WERI-Rb-1 (cell line): ENCODE results near the gene BCAM.

Source experiments
- DNase-seq: peaks from one replicate; pipeline ENCODE4 v3.0.0-alpha.2; 2020
- H3K27ac ChIP-seq: fragments of 250-450 bp; sonication (Bioruptor Pico); 2 replicates; pipeline ENCODE4 v1.5.1; 2020; ENCODE audit warnings: mild to moderate bottlenecking, moderate library complexity
- H3K27me3 ChIP-seq: fragments of 250-450 bp; sonication (Bioruptor Pico); 2 replicates; pipeline ENCODE4 v1.5.1; 2021; ENCODE audit warnings: mild to moderate bottlenecking, low read depth, moderate library complexity; ENCODE audit not compliant: insufficient read depth, severe bottlenecking
- H3K36me3 ChIP-seq: fragments of 250-450 bp; sonication (Bioruptor Pico); 2 replicates; pipeline ENCODE4 v1.5.1; 2020; ENCODE audit warnings: mild to moderate bottlenecking, moderate library complexity
- H3K4me3 ChIP-seq: 2 replicates; pipeline ENCODE4 v1.5.1; 2011; ENCODE audit warnings: low read depth, mild to moderate bottlenecking, control low read depth, low read length
- H3K9me3 ChIP-seq: fragments of 250-450 bp; sonication (Bioruptor Pico); 2 replicates; pipeline ENCODE4 v1.5.1; 2021; ENCODE audit warnings: mild to moderate bottlenecking, moderate library complexity; ENCODE audit not compliant: severe bottlenecking
- CTCF ChIP-seq: IDR thresholded peaks from 2 replicates; pipeline ENCODE4 v1.5.1; 2011; ENCODE audit warnings: low read depth, mild to moderate bottlenecking, control low read depth, inconsistent platforms, low read length

The BCAM gene

GRCh38 chr19:44785993-44786392, 22.9 kb upstream of the BCAM start:
- DNase-seq = no peak
- Histone ChIP-seq H3K9me3 (no peaks in the 10 kb centered on the region), H3K27ac (no peak overlapping the region), H3K36me3 (no peaks in the 10 kb centered on the region), H3K4me3 (no peak overlapping the region), H3K27me3 (no peaks in the 10 kb centered on the region)
- no peak for TF ChIP-seq CTCF

- Histone ChIP-seq H3K9me3 (no peaks in the 10 kb centered on the region), H3K27ac (no peak overlapping the region), H3K27me3 (no peaks in the 10 kb centered on the region), H3K36me3 (no peaks in the 10 kb centered on the region), H3K4me3 (no peak overlapping the region)
- DNase-seq = no peak
- no peak for TF ChIP-seq CTCF
These were observed 19.9 kb upstream of the BCAM start for GRCh38 chr19:44788971-44789370.

GRCh38 chr19:44789943-44790483, 18.9 kb upstream of the BCAM start:
- no peaks in the 10 kb centered on the region for H3K27me3 ChIP-seq
- no peaks in the 10 kb centered on the region for H3K36me3 ChIP-seq
- H3K27ac ChIP-seq = no peak overlapping the region
- no peak for DNase-seq
- no peak overlapping the region for H3K4me3 ChIP-seq
- H3K9me3 ChIP-seq = no peaks in the 10 kb centered on the region
- TF ChIP-seq CTCF = no peak

- Histone ChIP-seq H3K27me3 (no peaks in the 10 kb centered on the region), H3K9me3 (no peaks in the 10 kb centered on the region), H3K4me3 (no peak overlapping the region), H3K36me3 (no peaks in the 10 kb centered on the region), H3K27ac (no peak overlapping the region)
- TF ChIP-seq CTCF = no peak
- no peak for DNase-seq
These were observed 16.6 kb upstream of the BCAM start for GRCh38 chr19:44792281-44792680.

- DNase-seq = no peak
- TF ChIP-seq CTCF = no peak
- Histone ChIP-seq H3K9me3 (no peaks in the 10 kb centered on the region), H3K4me3 (no peak overlapping the region), H3K27ac (no peak overlapping the region), H3K27me3 (no peaks in the 10 kb centered on the region), H3K36me3 (no peaks in the 10 kb centered on the region)
These were observed 14.3 kb upstream of the BCAM start for GRCh38 chr19:44794610-44795009.

GRCh38 chr19:44795398-44795987, 13.4 kb upstream of the BCAM start:
- Histone ChIP-seq H3K27me3 (no peaks in the 10 kb centered on the region), H3K9me3 (no peaks in the 10 kb centered on the region), H3K36me3 (no peaks in the 10 kb centered on the region), H3K27ac (no peak overlapping the region), H3K4me3 (no peak overlapping the region)
- no peak for DNase-seq
- no peak for TF ChIP-seq CTCF
